ENCODE measurements around the gene INPP4B.

INPP4B gene

GRCh38 chr4:142361981-142362380 lies 484.1 kb downstream of the INPP4B start:
- DNase-seq: no peak

- DNase-seq: no peak
These were observed 485.4 kb downstream of the INPP4B start for GRCh38 chr4:142360657-142361056.

- no peak for DNase-seq
These were observed 487.4 kb downstream of the INPP4B start for GRCh38 chr4:142358656-142359055.

- no peak for DNase-seq
These were observed 489.3 kb downstream of the INPP4B start for GRCh38 chr4:142356801-142357200.

GRCh38 chr4:142356118-142356759 lies 489.9 kb downstream of the INPP4B start:
- no peak for DNase-seq

GRCh38 chr4:142355421-142355930 lies 490.6 kb downstream of the INPP4B start:
- no peak for DNase-seq

- DNase-seq: no peak
These were observed 491.2 kb downstream of the INPP4B start for GRCh38 chr4:142354794-142355420.

GRCh38 chr4:142354041-142354440 lies 492.1 kb downstream of the INPP4B start:
- no peak for DNase-seq

GRCh38 chr4:142353149-142353738 lies 492.9 kb downstream of the INPP4B start:
- DNase-seq: no peak

- DNase-seq: no peak
These were observed 493.4 kb downstream of the INPP4B start for GRCh38 chr4:142352712-142353111.

- no peak for DNase-seq
These were observed 494.1 kb downstream of the INPP4B start for GRCh38 chr4:142351958-142352357.

- DNase-seq: no peak
These were observed 495.2 kb downstream of the INPP4B start for GRCh38 chr4:142350871-142351270.

- no peak for DNase-seq
These were observed 497.5 kb downstream of the INPP4B start for GRCh38 chr4:142348613-142349021.

GRCh38 chr4:142347241-142347640 lies 498.9 kb downstream of the INPP4B start:
- DNase-seq: no peak

GRCh38 chr4:142345924-142346323 lies 500.2 kb downstream of the INPP4B start:
- DNase-seq: no peak

GRCh38 chr4:142341268-142341667 lies 504.8 kb downstream of the INPP4B start:
- no peak for DNase-seq

GRCh38 chr4:142339053-142339452 lies 507.0 kb downstream of the INPP4B start:
- no peak for DNase-seq

GRCh38 chr4:142336251-142336934 lies 509.7 kb downstream of the INPP4B start:
- no peak for DNase-seq

- DNase-seq: no peak
These were observed 511.2 kb downstream of the INPP4B start for GRCh38 chr4:142334931-142335330.

GRCh38 chr4:142331646-142332045 lies 514.5 kb downstream of the INPP4B start:
- DNase-seq: no peak

- no peak for DNase-seq
These were observed 515.0 kb downstream of the INPP4B start for GRCh38 chr4:142331132-142331531.

GRCh38 chr4:142330311-142330710 lies 515.8 kb downstream of the INPP4B start:
- no peak for DNase-seq

GRCh38 chr4:142329313-142329712 lies 516.8 kb downstream of the INPP4B start:
- DNase-seq: no peak

- DNase-seq: no peak
These were observed 519.9 kb downstream of the INPP4B start for GRCh38 chr4:142326181-142326580.
